ENCODE results near the gene FEM1C.

The FEM1C gene

DNA sequence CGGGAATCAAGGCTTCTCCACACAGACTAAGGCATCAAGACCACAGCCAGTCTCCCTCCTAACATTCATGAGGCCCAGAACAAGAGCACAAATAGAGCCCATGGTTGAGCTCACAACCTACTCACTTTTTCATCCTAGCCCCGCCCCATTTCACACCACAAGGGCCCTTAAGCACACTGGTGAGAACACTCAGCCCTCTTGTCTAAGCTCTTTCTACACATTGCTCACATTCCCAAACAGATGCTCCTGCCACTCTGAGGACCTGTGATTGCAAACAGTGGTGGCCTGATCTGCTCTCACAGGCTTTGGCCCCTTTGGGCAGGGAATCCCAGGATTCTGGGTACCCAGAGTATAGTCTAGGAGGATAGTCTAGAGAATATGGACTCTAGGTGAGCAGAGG is 54.0 kb downstream of the FEM1C start:
- Histone ChIP-seq H3K4me3 (replicated peaks; ENCODE audit: insufficient read depth, low read length) (no peak overlapping the region), H3K27me3 (ENCODE audit: insufficient read depth, poor library complexity, severe bottlenecking) (no peaks in the 10 kb centered on the region), H3K27ac (replicated peaks) (no peak overlapping the region)
- TF ChIP-seq POLR2AphosphoS5 (IDR thresholded peaks at IDR 0.05; ENCODE audit: low read depth) (no peak), GABPA (IDR thresholded peaks at IDR 0.05; ENCODE audit: low read depth) (no peak), SPI1 (IDR thresholded peaks at IDR 0.05; ENCODE audit: borderline replicate concordance, low read depth) (no peak)
- TF ChIP-seq, protein P1, sequence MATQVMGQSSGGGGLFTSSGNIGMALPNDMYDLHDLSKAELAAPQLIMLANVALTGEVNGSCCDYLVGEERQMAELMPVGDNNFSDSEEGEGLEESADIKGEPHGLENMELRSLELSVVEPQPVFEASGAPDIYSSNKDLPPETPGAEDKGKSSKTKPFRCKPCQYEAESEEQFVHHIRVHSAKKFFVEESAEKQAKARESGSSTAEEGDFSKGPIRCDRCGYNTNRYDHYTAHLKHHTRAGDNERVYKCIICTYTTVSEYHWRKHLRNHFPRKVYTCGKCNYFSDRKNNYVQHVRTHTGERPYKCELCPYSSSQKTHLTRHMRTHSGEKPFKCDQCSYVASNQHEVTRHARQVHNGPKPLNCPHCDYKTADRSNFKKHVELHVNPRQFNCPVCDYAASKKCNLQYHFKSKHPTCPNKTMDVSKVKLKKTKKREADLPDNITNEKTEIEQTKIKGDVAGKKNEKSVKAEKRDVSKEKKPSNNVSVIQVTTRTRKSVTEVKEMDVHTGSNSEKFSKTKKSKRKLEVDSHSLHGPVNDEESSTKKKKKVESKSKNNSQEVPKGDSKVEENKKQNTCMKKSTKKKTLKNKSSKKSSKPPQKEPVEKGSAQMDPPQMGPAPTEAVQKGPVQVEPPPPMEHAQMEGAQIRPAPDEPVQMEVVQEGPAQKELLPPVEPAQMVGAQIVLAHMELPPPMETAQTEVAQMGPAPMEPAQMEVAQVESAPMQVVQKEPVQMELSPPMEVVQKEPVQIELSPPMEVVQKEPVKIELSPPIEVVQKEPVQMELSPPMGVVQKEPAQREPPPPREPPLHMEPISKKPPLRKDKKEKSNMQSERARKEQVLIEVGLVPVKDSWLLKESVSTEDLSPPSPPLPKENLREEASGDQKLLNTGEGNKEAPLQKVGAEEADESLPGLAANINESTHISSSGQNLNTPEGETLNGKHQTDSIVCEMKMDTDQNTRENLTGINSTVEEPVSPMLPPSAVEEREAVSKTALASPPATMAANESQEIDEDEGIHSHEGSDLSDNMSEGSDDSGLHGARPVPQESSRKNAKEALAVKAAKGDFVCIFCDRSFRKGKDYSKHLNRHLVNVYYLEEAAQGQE (IDR thresholded peaks at IDR 0.05; ENCODE audit: insufficient replicate concordance, low read depth), result no peak
- TF ChIP-seq, protein P2, sequence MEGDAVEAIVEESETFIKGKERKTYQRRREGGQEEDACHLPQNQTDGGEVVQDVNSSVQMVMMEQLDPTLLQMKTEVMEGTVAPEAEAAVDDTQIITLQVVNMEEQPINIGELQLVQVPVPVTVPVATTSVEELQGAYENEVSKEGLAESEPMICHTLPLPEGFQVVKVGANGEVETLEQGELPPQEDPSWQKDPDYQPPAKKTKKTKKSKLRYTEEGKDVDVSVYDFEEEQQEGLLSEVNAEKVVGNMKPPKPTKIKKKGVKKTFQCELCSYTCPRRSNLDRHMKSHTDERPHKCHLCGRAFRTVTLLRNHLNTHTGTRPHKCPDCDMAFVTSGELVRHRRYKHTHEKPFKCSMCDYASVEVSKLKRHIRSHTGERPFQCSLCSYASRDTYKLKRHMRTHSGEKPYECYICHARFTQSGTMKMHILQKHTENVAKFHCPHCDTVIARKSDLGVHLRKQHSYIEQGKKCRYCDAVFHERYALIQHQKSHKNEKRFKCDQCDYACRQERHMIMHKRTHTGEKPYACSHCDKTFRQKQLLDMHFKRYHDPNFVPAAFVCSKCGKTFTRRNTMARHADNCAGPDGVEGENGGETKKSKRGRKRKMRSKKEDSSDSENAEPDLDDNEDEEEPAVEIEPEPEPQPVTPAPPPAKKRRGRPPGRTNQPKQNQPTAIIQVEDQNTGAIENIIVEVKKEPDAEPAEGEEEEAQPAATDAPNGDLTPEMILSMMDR (IDR thresholded peaks at IDR 0.05; ENCODE audit: insufficient read depth, low read length), result no peak
- DNase-seq (ENCODE audit: low read depth in 1 of 2, low spot score in 1 of 2), result no peak

DNA sequence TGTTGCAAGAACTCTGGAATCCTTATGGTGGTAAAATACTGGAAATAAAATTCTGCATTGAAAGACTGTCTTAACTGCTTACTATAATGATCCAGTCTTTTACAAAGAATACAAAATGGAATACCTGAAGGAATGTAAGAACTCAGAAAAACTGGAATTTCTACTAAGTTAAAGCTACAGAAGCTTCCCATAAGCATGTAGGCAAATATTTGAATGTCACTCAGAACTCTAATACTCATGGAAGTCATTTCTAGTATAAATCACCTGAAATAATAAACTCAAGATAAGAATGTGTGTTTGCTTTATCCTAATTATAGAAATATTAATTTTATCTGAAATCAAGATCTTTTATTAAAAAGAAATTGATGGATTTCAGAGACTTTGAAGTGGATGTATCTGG is 54.8 kb downstream of the FEM1C start:
- DNase-seq (ENCODE audit: low read depth in 1 of 2, low spot score in 1 of 2), result no peak
- TF ChIP-seq GABPA (IDR thresholded peaks at IDR 0.05; ENCODE audit: low read depth) (no peak), SPI1 (IDR thresholded peaks at IDR 0.05; ENCODE audit: borderline replicate concordance, low read depth) (no peak)
- H3K27me3 ChIP-seq (ENCODE audit: insufficient read depth, poor library complexity, severe bottlenecking), result no peaks in the 10 kb centered on the region
- H3K27ac ChIP-seq (replicated peaks), result no peak overlapping the region
- no peak overlapping the region for H3K4me3 ChIP-seq (replicated peaks; ENCODE audit: insufficient read depth, low read length)

- TF ChIP-seq GABPA (IDR thresholded peaks at IDR 0.05; ENCODE audit: low read depth) (no peak), SPI1 (IDR thresholded peaks at IDR 0.05; ENCODE audit: borderline replicate concordance, low read depth) (no peak), POLR2AphosphoS5 (IDR thresholded peaks at IDR 0.05; ENCODE audit: low read depth) (no peak)
- TF ChIP-seq, protein P1 (IDR thresholded peaks at IDR 0.05; ENCODE audit: insufficient replicate concordance, low read depth), result no peak
- TF ChIP-seq, protein P2 (IDR thresholded peaks at IDR 0.05; ENCODE audit: insufficient read depth, low read length), result no peak
- DNase-seq (ENCODE audit: low read depth in 1 of 2, low spot score in 1 of 2), result no peak
- no peak overlapping the region for H3K27ac ChIP-seq (replicated peaks)
- H3K27me3 ChIP-seq (ENCODE audit: insufficient read depth, poor library complexity, severe bottlenecking), result no peaks in the 10 kb centered on the region
- no peak overlapping the region for H3K4me3 ChIP-seq (replicated peaks; ENCODE audit: insufficient read depth, low read length)
Observed at GRCh38 chr5:115487756-115488155, 56.8 kb downstream of the FEM1C start.

- TF ChIP-seq GABPA (IDR thresholded peaks at IDR 0.05; ENCODE audit: low read depth) (no peak), POLR2AphosphoS5 (IDR thresholded peaks at IDR 0.05; ENCODE audit: low read depth) (no peak)
- no peak for DNase-seq (ENCODE audit: low read depth in 1 of 2, low spot score in 1 of 2)
- H3K27me3 ChIP-seq (ENCODE audit: insufficient read depth, poor library complexity, severe bottlenecking), result no peaks in the 10 kb centered on the region
- no peak overlapping the region for H3K4me3 ChIP-seq (replicated peaks; ENCODE audit: insufficient read depth, low read length)
- H3K27ac ChIP-seq (replicated peaks), result no peak overlapping the region
Observed at GRCh38 chr5:115487168-115487567, 57.4 kb downstream of the FEM1C start.

- Histone ChIP-seq H3K4me3 (replicated peaks; ENCODE audit: insufficient read depth, low read length) (no peak overlapping the region), H3K27ac (replicated peaks) (no peak overlapping the region), H3K27me3 (ENCODE audit: insufficient read depth, poor library complexity, severe bottlenecking) (no peaks in the 10 kb centered on the region)
- no peak for DNase-seq (ENCODE audit: low read depth in 1 of 2, low spot score in 1 of 2)
- TF ChIP-seq, protein P2 (IDR thresholded peaks at IDR 0.05; ENCODE audit: insufficient read depth, low read length), result no peak
- no peak for TF ChIP-seq POLR2AphosphoS5 (IDR thresholded peaks at IDR 0.05; ENCODE audit: low read depth)
- TF ChIP-seq, protein P1 (IDR thresholded peaks at IDR 0.05; ENCODE audit: insufficient replicate concordance, low read depth), result no peak
- TF ChIP-seq SPI1 (IDR thresholded peaks at IDR 0.05; ENCODE audit: borderline replicate concordance, low read depth), result no peak
- no peak for TF ChIP-seq GABPA (IDR thresholded peaks at IDR 0.05; ENCODE audit: low read depth)
Observed at GRCh38 chr5:115486728-115487127, 57.8 kb downstream of the FEM1C start.
